GM12875 (cell line): Measurements from ENCODE around the gene ANKRD34A.

Source experiments
- H3K4me3 ChIP-seq: one replicate; pipeline ENCODE4 v1.5.1; 2011; ENCODE audit warnings: low read depth, low read length, control low read depth
- TF ChIP-seq, protein P1 (sequence below): IDR thresholded peaks from 2 replicates; pipeline ENCODE4 v1.5.1; 2011; ENCODE audit warnings: low read depth, mild to moderate bottlenecking, control low read depth, inconsistent platforms, low read length, moderate library complexity, borderline replicate concordance; ENCODE audit not compliant: insufficient read depth

The ANKRD34A gene

DNA sequence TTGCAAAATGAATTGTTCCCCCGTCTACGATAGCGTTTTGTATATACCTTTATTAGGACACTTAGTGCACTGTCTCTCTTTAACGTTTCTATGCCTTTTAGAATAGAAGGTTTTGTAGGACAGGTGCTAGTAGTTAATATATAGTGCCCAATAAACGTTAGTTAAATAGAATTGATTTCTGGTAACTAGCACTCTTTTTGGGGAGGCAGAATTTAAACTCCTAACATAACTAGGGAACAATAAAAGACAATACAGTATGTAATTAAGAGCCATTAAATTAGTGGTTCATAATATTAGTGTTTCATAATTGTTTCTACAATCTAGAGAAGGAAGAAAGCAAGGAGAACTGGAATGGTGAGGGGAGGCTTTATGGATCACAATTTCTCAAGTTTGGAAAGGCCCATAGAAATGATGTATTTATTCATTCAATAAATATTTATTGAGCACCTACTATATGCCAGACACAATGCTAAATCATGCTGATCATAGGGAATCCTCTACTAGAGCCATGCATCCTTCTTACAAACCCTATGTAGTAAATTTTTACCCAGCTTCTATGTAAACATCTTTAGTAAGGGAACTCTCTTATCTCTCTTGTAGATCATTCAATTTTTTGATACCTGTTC, 857 bp upstream of the ANKRD34A start:
- peak overlapping the region; percentile 63 for H3K4me3 ChIP-seq
- TF ChIP-seq, protein P1, sequence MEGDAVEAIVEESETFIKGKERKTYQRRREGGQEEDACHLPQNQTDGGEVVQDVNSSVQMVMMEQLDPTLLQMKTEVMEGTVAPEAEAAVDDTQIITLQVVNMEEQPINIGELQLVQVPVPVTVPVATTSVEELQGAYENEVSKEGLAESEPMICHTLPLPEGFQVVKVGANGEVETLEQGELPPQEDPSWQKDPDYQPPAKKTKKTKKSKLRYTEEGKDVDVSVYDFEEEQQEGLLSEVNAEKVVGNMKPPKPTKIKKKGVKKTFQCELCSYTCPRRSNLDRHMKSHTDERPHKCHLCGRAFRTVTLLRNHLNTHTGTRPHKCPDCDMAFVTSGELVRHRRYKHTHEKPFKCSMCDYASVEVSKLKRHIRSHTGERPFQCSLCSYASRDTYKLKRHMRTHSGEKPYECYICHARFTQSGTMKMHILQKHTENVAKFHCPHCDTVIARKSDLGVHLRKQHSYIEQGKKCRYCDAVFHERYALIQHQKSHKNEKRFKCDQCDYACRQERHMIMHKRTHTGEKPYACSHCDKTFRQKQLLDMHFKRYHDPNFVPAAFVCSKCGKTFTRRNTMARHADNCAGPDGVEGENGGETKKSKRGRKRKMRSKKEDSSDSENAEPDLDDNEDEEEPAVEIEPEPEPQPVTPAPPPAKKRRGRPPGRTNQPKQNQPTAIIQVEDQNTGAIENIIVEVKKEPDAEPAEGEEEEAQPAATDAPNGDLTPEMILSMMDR, result no peak

DNA sequence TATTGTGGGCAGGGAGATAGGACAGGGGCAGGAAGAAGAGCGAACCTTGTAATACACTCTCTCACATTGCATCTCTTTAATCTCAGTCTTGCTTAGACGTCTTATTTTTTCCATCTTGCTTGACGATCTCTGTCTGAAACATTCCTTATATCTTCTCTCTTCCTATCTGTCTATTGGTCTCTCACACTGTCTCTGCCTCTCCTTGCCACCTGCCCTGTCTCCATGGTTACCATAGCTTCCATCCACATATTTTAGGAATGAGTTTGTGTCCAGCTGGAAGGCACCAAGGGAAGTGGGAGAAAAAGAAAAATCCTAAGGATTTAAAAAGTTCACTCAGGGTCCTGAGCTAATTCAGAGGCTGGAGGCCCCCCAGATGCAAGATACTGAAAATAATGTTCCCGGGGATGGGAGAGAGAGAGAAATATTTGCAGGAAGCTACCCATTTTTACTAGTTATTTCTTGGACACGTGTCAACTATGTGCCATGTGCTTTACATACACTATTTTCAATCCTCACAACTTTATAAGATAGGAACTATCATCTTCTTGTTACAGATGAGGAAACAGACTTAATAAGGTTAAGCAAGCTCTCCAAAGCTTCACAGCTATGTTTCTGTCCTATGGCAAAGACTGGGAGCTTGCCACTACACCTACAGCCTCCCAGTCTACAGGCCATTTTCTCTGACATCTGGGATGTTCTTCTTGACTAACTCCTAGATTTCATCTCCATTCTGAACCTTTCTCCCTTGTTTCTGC, 933 bp downstream of the ANKRD34A start:
- peak overlapping the region; percentile 63 for H3K4me3 ChIP-seq
- TF ChIP-seq, protein P1, result no peak

DNA sequence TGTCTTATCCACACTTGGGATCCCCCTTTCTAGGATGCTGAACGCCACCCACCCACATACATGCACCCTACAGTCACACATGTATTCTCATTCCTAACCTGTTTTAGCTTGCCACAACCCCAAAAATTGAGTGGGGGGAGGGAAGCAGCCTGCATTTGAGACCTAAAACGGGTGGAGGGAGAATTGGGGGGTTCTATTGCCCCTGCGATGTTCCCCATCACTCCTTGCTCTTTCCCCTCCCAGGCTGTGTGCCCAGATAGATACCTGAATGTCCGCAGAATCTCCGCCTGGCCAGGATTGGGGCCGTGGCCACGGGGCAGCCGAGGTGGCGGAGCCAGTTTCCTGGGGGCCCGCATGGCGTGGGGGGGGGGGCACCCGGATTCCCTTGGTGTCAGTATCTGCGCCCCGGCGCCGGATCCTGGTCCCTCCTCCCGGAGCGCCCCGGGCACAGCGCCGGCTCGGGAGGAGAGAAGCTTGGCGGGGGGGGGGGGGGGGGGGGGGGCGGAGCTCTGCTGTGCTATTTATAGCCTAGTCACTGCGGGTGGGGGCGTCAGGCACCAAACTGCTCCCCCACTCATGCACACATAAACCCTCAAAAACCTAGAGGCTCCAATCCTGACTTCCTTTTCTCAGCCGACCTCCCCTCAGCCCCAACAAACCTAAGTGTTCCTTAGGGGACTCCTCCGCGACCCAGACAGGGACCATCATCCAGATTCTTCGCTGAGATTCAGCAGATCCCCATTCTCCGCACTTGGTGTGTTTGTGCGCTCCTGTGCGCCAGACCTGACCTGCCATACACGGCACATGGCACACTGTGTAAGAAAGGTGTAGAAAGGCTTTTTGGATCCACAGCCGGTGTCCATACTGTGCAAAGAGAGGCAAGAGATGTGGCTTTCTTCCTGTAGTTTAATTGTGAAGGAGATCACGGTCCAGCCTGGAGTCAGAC, 1.9 kb downstream of the ANKRD34A start:
- H3K4me3 ChIP-seq, result peak overlapping the region; percentile 61
- TF ChIP-seq, protein P1, result no peak

DNA sequence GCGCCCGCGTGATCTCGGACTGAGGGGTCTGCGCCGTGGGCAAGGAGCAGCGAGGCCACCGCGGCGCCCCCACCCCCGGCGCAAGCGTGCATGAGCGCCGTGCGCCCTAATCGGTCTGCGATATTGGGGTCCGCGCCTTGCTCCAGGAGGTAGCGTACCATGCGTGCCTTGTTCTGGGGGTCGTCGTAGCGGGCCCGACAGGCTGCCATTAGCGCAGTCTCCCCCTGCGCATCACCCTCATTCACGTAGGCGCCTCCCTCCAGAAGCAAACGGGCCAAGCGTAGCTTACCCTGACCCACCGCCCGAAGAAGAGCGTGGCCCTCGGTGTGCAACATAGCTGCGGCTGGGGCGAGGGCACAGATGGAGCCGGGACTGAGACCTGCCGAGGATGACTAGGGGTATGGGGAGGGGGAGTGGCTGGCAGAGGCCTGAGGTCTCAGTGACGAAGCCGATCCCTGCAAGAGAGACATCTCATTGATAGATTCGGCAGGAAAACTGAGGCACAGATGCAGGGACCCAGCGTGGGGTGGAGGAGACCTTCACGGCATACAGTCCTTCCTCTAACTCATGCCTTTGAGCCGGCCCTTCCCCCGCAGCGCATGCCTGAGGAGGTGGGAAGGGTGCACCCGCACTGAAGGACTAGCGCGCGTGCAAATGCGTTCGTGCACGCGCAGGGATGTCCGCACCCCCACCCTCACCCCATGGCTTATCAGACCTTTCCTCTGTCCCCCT, 2.8 kb downstream of the ANKRD34A start:
- H3K4me3 ChIP-seq, result peak overlapping the region; percentile 61
- TF ChIP-seq, protein P1, result no peak

DNA sequence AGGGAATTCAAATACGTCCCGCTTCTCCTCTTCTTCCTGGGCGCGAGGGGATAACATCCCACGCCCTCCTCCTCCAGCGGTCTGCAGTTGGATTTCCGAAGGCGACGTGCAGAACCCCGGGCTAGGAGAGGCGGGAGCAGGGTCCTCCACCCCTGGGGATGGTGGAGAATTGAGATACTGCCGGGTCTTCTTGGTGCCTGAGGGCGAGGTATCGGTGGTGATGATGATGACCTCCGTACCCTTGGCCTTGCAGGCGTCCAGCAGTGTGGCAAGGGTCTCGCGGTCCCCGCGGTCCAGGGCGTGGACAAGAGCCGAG, 3.3 kb downstream of the ANKRD34A start:
- TF ChIP-seq, protein P1, result no peak
- H3K4me3 ChIP-seq, result peak overlapping the region; percentile 61

DNA sequence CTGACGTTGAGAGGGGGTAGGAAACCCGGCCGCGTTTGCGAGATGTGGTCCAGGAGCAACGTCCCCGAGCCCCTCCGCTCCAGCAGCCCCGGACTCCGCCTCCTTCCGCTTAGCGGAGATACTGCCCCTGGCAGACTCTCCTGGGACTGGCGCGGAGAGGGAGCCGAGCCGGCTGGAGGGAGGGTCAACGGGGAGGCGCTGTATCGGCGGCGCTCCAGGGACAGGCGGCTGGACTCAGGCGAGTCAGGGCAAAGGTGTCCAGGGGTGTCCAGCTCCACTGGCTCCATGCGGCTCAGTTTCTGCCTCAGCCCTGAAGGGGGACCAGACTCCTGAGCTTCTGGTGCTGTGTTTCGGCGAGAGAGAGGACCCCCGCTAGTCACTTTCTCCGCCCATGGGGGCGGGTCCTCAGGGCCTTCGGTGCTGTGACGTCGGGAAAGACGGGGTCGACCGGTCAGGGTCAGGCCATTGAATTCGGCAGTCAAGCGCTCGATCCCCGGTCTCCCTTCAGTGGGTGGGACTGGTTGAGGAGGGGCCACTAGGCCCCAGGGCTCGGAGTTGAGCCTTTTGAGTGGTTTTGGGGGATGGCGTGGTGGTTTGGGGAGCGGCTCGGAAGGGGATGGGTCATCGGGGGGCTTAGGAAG, 3.8 kb downstream of the ANKRD34A start:
- TF ChIP-seq, protein P1, result no peak
- peak overlapping the region; percentile 61 for H3K4me3 ChIP-seq
